GM18861 (cell line): ENCODE measurements around the gene SERINC3.

Experiments used
- ATAC-seq: cut with Tn5 transposase; IDR thresholded peaks from one replicate; pipeline ENCODE4 v1.9.1; 2021; ENCODE audit not compliant: unreplicated experiment

The SERINC3 gene

GRCh38 chr20:44533928-44534327, 12.1 kb upstream of the SERINC3 start:
- ATAC-seq, result no peak

GRCh38 chr20:44532981-44533331, 11.1 kb upstream of the SERINC3 start:
- ATAC-seq, result no peak

- ATAC-seq, result no peak
These were observed 10.6 kb upstream of the SERINC3 start for GRCh38 chr20:44532259-44532980.

GRCh38 chr20:44528309-44528708, 6.4 kb upstream of the SERINC3 start:
- ATAC-seq, result no peak

GRCh38 chr20:44527716-44528199, 5.9 kb upstream of the SERINC3 start:
- ATAC-seq, result no peak

GRCh38 chr20:44526129-44526528, 4.3 kb upstream of the SERINC3 start:
- no peak for ATAC-seq

GRCh38 chr20:44523746-44524145, 1.9 kb upstream of the SERINC3 start:
- ATAC-seq, result no peak

- ATAC-seq, result no peak
These were observed 971 bp upstream of the SERINC3 start for GRCh38 chr20:44522841-44523240.

GRCh38 chr20:44520881-44521280, 989 bp downstream of the SERINC3 start:
- ATAC-seq, result no peak

GRCh38 chr20:44518248-44518647, 3.6 kb downstream of the SERINC3 start:
- no peak for ATAC-seq

GRCh38 chr20:44517454-44517853, 4.4 kb downstream of the SERINC3 start:
- no peak for ATAC-seq

GRCh38 chr20:44516491-44516890, 5.4 kb downstream of the SERINC3 start:
- ATAC-seq, result no peak

- no peak for ATAC-seq
These were observed 8.0 kb downstream of the SERINC3 start for GRCh38 chr20:44513871-44514270.

- no peak for ATAC-seq
These were observed 12.1 kb downstream of the SERINC3 start for GRCh38 chr20:44509762-44510161.

GRCh38 chr20:44504402-44505307, 17.2 kb downstream of the SERINC3 start:
- ATAC-seq, result no peak

GRCh38 chr20:44502968-44503367, 18.9 kb downstream of the SERINC3 start:
- ATAC-seq, result no peak

GRCh38 chr20:44501448-44501847, 20.4 kb downstream of the SERINC3 start:
- ATAC-seq, result no peak

GRCh38 chr20:44500221-44500620, 21.6 kb downstream of the SERINC3 start:
- ATAC-seq, result no peak

GRCh38 chr20:44497761-44498160, 24.1 kb downstream of the SERINC3 start:
- ATAC-seq, result no peak

- ATAC-seq, result no peak
These were observed 24.9 kb downstream of the SERINC3 start for GRCh38 chr20:44496976-44497375.

GRCh38 chr20:44495802-44496481, 25.9 kb downstream of the SERINC3 start:
- ATAC-seq, result no peak

- no peak for ATAC-seq
These were observed 26.6 kb downstream of the SERINC3 start for GRCh38 chr20:44495257-44495656.
